Esophagus (tissue), 2 donors: ENCODE data around the gene KCNJ18. TPM values are rescaled to one million over a fixed set of nuclear protein-coding genes. Genes with fewer than 3 reads are reported as not detected.
"Not testable (repeated sequence)": the region's sequence is repeated elsewhere in the genome, so short reads cannot be mapped to it uniquely, and the experiment has no call there.

Experiments used
- H3K27ac ChIP-seq, 2 donors: one replicate each; pipeline ENCODE4 v1.5.1; 2013; ENCODE audit warnings: low read depth in 2 of 2, mild to moderate bottlenecking in 2 of 2, inconsistent platforms in 1 of 2, low read length in 1 of 2, moderate library complexity in 1 of 2
- H3K27me3 ChIP-seq, 2 donors: one replicate each; pipeline ENCODE4 v1.6.1; 2013; ENCODE audit warnings: low read length in 2 of 2, control low read depth in 1 of 2, mild to moderate bottlenecking in 1 of 2; ENCODE audit not compliant: insufficient read depth in 2 of 2, control insufficient read depth in 1 of 2
- H3K36me3 ChIP-seq, 2 donors: one replicate each; pipeline ENCODE4 v1.6.1; 2013; ENCODE audit warnings: low read length in 1 of 2; ENCODE audit not compliant: control insufficient read depth in 2 of 2, insufficient read depth in 2 of 2
- H3K4me1 ChIP-seq, 2 donors: one replicate each; pipeline ENCODE4 v1.6.1; 2013; ENCODE audit warnings: low read length in 1 of 2; ENCODE audit not compliant: control insufficient read depth in 2 of 2, insufficient read depth in 2 of 2
- H3K4me3 ChIP-seq, 2 donors: one replicate each; pipeline ENCODE4 v1.5.1; 2013; ENCODE audit warnings: low read length in 2 of 2, mild to moderate bottlenecking in 2 of 2, low read depth in 1 of 2, moderate library complexity in 1 of 2
- H3K9me3 ChIP-seq, 2 donors: one replicate each; pipeline ENCODE4 v1.6.1; 2013; ENCODE audit warnings: mild to moderate bottlenecking in 2 of 2, low read depth in 1 of 2, low read length in 1 of 2, moderate library complexity in 1 of 2; ENCODE audit not compliant: control insufficient read depth in 2 of 2, insufficient read depth in 1 of 2
- WGBS, 2 donors: extraction: QIAGEN DNeasy Blood & Tissue Kit; methylation state at CpG; one replicate each; pipeline ENCODE4 v1.1.7; 2013; 5-methylcytosine and 5-hydroxymethylcytosine counted together
- polyA plus RNA-seq, 2 donors: library from polyadenylated mRNA; stranded (reverse); fragments of 200-250 nt; gene quantifications; one replicate each; pipeline ENCODE4 v1.2.3, GENCODE V29; 2013
- donor health status: healthy with polysubstance abuse.
- donor health status: Bipolar disorder and iron deficiency.

The KCNJ18 gene
- polyA plus RNA-seq, 2 donors, result 0.11 to 0.24 TPM

GRCh38 chr17:21683897-21684296 lies 8.4 kb upstream of the KCNJ18 start:
- 79 to 80% methylated on average over 18 of the region's 18 CpGs for WGBS, 2 donors
- not testable (repeated sequence) for H3K36me3 ChIP-seq, H3K4me1 ChIP-seq, H3K9me3 ChIP-seq, H3K27ac ChIP-seq, H3K27me3 ChIP-seq, H3K4me3 ChIP-seq

GRCh38 chr17:21684384-21684783 lies 7.9 kb upstream of the KCNJ18 start:
- not testable (repeated sequence) for H3K27ac ChIP-seq, H3K36me3 ChIP-seq, H3K4me3 ChIP-seq, H3K9me3 ChIP-seq, H3K4me1 ChIP-seq, H3K27me3 ChIP-seq
- 94% methylated on average over 20 to 27 of the region's 33 CpGs for WGBS, 2 donors

GRCh38 chr17:21685061-21685795 lies 7.1 kb upstream of the KCNJ18 start:
- 82% methylated on average over 39 to 42 of the region's 42 CpGs for WGBS, 2 donors
- H3K36me3 ChIP-seq, H3K4me1 ChIP-seq, H3K27me3 ChIP-seq, H3K9me3 ChIP-seq, H3K27ac ChIP-seq, H3K4me3 ChIP-seq: not testable (repeated sequence)

- no peaks in the 10 kb centered on the region for H3K27me3 ChIP-seq
- H3K9me3 ChIP-seq, result no peaks in the 10 kb centered on the region
- no peak overlapping the region for H3K27ac ChIP-seq
- no peak overlapping the region for H3K4me3 ChIP-seq
- no peaks in the 10 kb centered on the region for H3K4me1 ChIP-seq
- 67 to 75% methylated on average over 23 of the region's 23 CpGs for WGBS, 2 donors
- H3K36me3 ChIP-seq, result no peaks in the 10 kb centered on the region
Observed at GRCh38 chr17:21686165-21687015, 5.9 kb upstream of the KCNJ18 start.

- H3K36me3 ChIP-seq, result no peaks in the 10 kb centered on the region
- no peaks in the 10 kb centered on the region for H3K9me3 ChIP-seq
- no peaks in the 10 kb centered on the region for H3K4me1 ChIP-seq
- 79 to 80% methylated on average over 19 of the region's 19 CpGs for WGBS, 2 donors
- no peak overlapping the region for H3K27ac ChIP-seq
- no peaks in the 10 kb centered on the region for H3K27me3 ChIP-seq
- no peak overlapping the region for H3K4me3 ChIP-seq
Observed at GRCh38 chr17:21687136-21687953, 5.0 kb upstream of the KCNJ18 start.

- H3K27me3 ChIP-seq, result no peaks in the 10 kb centered on the region
- H3K4me3 ChIP-seq, result no peak overlapping the region
- no peak overlapping the region for H3K27ac ChIP-seq
- no peaks in the 10 kb centered on the region for H3K4me1 ChIP-seq
- 78 to 79% methylated on average over 11 of the region's 11 CpGs for WGBS, 2 donors
- no peaks in the 10 kb centered on the region for H3K36me3 ChIP-seq
- no peaks in the 10 kb centered on the region for H3K9me3 ChIP-seq
Observed at GRCh38 chr17:21688293-21688949, 3.9 kb upstream of the KCNJ18 start.

GRCh38 chr17:21689604-21690003 lies 2.7 kb upstream of the KCNJ18 start:
- Histone ChIP-seq H3K27ac (no peak overlapping the region), H3K9me3 (no peaks in the 10 kb centered on the region), H3K36me3 (no peaks in the 10 kb centered on the region), H3K4me1 (no peaks in the 10 kb centered on the region), H3K4me3 (no peak overlapping the region), H3K27me3 (no peaks in the 10 kb centered on the region)
- 48 to 66% methylated on average over 7 of the region's 7 CpGs for WGBS, 2 donors

- H3K27me3 ChIP-seq, H3K4me1 ChIP-seq, H3K9me3 ChIP-seq, H3K36me3 ChIP-seq, H3K4me3 ChIP-seq, H3K27ac ChIP-seq: not testable (repeated sequence)
- WGBS, 2 donors, result 50 to 61% methylated on average over 2 of the region's 2 CpGs
Observed at GRCh38 chr17:21690811-21691210, 1.5 kb upstream of the KCNJ18 start.

- not testable (repeated sequence) for H3K4me3 ChIP-seq, H3K4me1 ChIP-seq, H3K27me3 ChIP-seq, H3K9me3 ChIP-seq, H3K27ac ChIP-seq, H3K36me3 ChIP-seq
- WGBS, 2 donors, result 78 to 88% methylated on average over 6 of the region's 6 CpGs
Observed at GRCh38 chr17:21691481-21691880, 842 bp upstream of the KCNJ18 start.
